ENCODE results near the gene SDF2. TPM values are rescaled to one million over a fixed set of nuclear protein-coding genes. Genes with fewer than 3 reads are reported as not detected.
A peak's percentile ranks its signal among the peaks of the same experiment; 100 is the strongest.

The SDF2 gene
- polyA plus RNA-seq, 1 of the 3 experiments (the other 2 are of a cell fraction), result 108 TPM

DNA sequence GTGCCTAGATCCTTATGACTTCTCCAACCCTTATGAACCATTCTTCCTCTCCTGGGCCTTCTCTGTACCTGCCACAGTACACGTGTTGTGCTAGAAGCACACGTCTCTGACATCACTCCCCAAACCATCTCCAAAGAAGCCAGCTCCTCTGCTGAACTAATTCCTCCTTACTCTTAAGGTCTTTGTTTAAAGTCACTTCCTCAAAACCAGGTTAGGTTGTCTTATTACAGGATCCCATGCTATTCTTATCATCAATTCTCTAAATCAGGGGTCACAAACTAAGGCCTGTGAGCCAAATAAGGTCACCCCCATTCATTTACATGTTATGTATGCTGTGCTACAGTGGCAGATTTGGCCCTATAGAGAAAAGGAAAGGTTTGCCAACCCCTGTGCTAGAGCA is 4.3 kb upstream of the SDF2 start:
- no peak overlapping the region for H3K27ac ChIP-seq (ENCODE audit: low read depth in 2 of 2, low read length in 1 of 2)
- no peak overlapping the region for H2AFZ ChIP-seq (ENCODE audit: low read depth)
- TF ChIP-seq ZBTB33 (IDR thresholded peaks at IDR 0.05; ENCODE audit: borderline replicate concordance, low read depth) (no peak), FOSL2 (IDR thresholded peaks at IDR 0.05; ENCODE audit: borderline replicate concordance, low read depth) (no peak), FOXJ3 (CRISPR knock-in tag; IDR thresholded peaks at IDR 0.05) (no peak), RXRA (IDR thresholded peaks at IDR 0.05; ENCODE audit: borderline replicate concordance, low read depth) (no peak), CHD2 (IDR thresholded peaks at IDR 0.05; ENCODE audit: low read length, partially characterized antibody) (no peak)
- CTCF ChIA-PET, result interaction anchor here (1.0 to 1.7 kb wide), 2 partner anchors 19 to 61 kb away, joined by 3 read pairs; no protein-coding TSS in a partner anchor
- WGBS (ENCODE audit: low lambda C conversion rate), result 98% methylated on average over 2 of the region's 2 CpGs
- H3K4me1 ChIP-seq (ENCODE audit: control insufficient read depth in 1 of 2, insufficient read depth in 2 of 2, low read depth in 1 of 2, low read length in 1 of 2), result peaks cover under 1 to 8% of the 10 kb centered on the region in 2 experiments; a peak in 2 of 4 replicates
- DNase-seq, result no peak
- H3K79me2 ChIP-seq (ENCODE audit: insufficient read depth), result peaks cover 95% of the 10 kb centered on the region
- no peak overlapping the region for H3K9ac ChIP-seq
- no peaks in the 10 kb centered on the region for H3K9me3 ChIP-seq
- H3F3A ChIP-seq (replicated peaks; ENCODE audit: insufficient read depth), result peaks cover 4% of the 10 kb centered on the region
- H3K36me3 ChIP-seq (replicated peaks in 1 of 2; ENCODE audit: control insufficient read depth in 1 of 2, insufficient read depth in 2 of 2, low read length in 1 of 2), result peaks cover 26 to 28% of the 10 kb centered on the region in 2 experiments
- H3K4me2 ChIP-seq, result no peak overlapping the region
- H3K4me3 ChIP-seq (ENCODE audit: low read depth in 2 of 2, low read length in 1 of 2), result no peak overlapping the region
- POLR2A ChIA-PET, result no interaction called here
- H3K9me2 ChIP-seq, result no peaks in the 10 kb centered on the region
- H3K27me3 ChIP-seq (ENCODE audit: insufficient read depth), result no peaks in the 10 kb centered on the region
- H4K20me1 ChIP-seq (ENCODE audit: insufficient read depth), result peaks cover 53% of the 10 kb centered on the region

DNA sequence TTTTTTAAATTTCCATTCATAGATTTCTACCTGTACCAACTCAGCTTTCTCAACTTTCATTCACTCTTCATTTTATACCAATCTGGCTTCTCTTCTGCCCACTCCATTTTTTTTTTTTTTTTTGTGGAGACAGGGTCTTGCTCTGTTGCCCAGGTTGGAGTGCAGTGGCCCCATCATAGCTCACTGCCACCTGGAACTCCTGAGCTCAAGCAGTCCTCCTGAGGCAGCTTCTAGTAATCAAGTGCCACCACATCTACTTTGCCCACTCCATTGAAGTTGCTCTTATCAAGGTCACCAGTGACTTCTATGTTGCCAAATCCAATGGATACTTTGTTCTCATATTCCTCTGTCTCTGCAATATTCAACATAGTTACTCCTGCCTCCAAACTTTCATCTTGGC is 2.0 kb upstream of the SDF2 start:
- peak overlapping the region; percentile 94; the same call in 1 of the 2 replicates for H3K9ac ChIP-seq
- POLR2A ChIA-PET, result no interaction called here
- peak overlapping the region; percentile 78 for H3K4me2 ChIP-seq
- H3K9me2 ChIP-seq, result no peaks in the 10 kb centered on the region
- H3K27ac ChIP-seq (ENCODE audit: low read depth in 2 of 2, low read length in 1 of 2), result no peak overlapping the region
- H2AFZ ChIP-seq (ENCODE audit: low read depth), result no peak overlapping the region
- peaks cover 7 to 16% of the 10 kb centered on the region in 2 experiments; a peak in 3 of 4 replicates for H3K4me1 ChIP-seq (ENCODE audit: control insufficient read depth in 1 of 2, insufficient read depth in 2 of 2, low read depth in 1 of 2, low read length in 1 of 2)
- H3K36me3 ChIP-seq (replicated peaks in 1 of 2; ENCODE audit: control insufficient read depth in 1 of 2, insufficient read depth in 2 of 2, low read length in 1 of 2), result peaks cover 20% of the 10 kb centered on the region in 2 experiments
- DNase-seq, result no peak
- peaks cover 93% of the 10 kb centered on the region for H3K79me2 ChIP-seq (ENCODE audit: insufficient read depth)
- H4K20me1 ChIP-seq (ENCODE audit: insufficient read depth), result peaks cover 42% of the 10 kb centered on the region
- CTCF ChIA-PET, result interaction anchor here (1.3 to 4.1 kb wide), 3 partner anchors 15 to 63 kb away, joined by 3 to 50 read pairs (median 22); partner anchors contain the start of genes BLTP2 and TLCD1
- H3K4me3 ChIP-seq (ENCODE audit: low read depth in 2 of 2, low read length in 1 of 2), result no peak overlapping the region
- H3K27me3 ChIP-seq (ENCODE audit: insufficient read depth), result no peaks in the 10 kb centered on the region
- no peaks in the 10 kb centered on the region for H3K9me3 ChIP-seq
- TF ChIP-seq MAX (IDR thresholded peaks at IDR 0.05; ENCODE audit: low read depth) (no peak), JUND (IDR thresholded peaks at IDR 0.05) (no peak), RAD21 (IDR thresholded peaks at IDR 0.05; ENCODE audit: low read length) (no peak), GABPA (IDR thresholded peaks at IDR 0.05; ENCODE audit: low read depth) (no peak)
- peaks cover 6% of the 10 kb centered on the region for H3F3A ChIP-seq (replicated peaks; ENCODE audit: insufficient read depth)

- peaks cover 93% of the 10 kb centered on the region for H3K79me2 ChIP-seq (ENCODE audit: insufficient read depth)
- no peak for DNase-seq
- peak overlapping the region; percentile 96 for H3K27ac ChIP-seq (ENCODE audit: low read depth in 2 of 2, low read length in 1 of 2)
- H3K9ac ChIP-seq, result peak overlapping the region; percentile 94
- ChIA-PET POLR2A (interaction anchor here (1.2 to 1.3 kb wide), 3 partner anchors 9 to 57 kb away, joined by 3 to 9 read pairs (median 6); partner anchors contain the start of gene RPL23A), CTCF (interaction anchor here (0.9 to 4.1 kb wide), 9 partner anchors 9 to 115 kb away, joined by 3 to 50 read pairs (median 4); partner anchors contain the start of genes BLTP2 and TLCD1)
- no peaks in the 10 kb centered on the region for H3K9me3 ChIP-seq
- peaks cover 7 to 13% of the 10 kb centered on the region in 2 experiments; a peak in 3 of 4 replicates for H3K4me1 ChIP-seq (ENCODE audit: control insufficient read depth in 1 of 2, insufficient read depth in 2 of 2, low read depth in 1 of 2, low read length in 1 of 2)
- no peaks in the 10 kb centered on the region for H3K9me2 ChIP-seq
- peak overlapping the region; percentile 78 for H3K4me2 ChIP-seq
- peak overlapping the region; percentile 92 for H2AFZ ChIP-seq (ENCODE audit: low read depth)
- WGBS (ENCODE audit: low lambda C conversion rate), result 0% methylated on average over 10 of the region's 10 CpGs
- peaks cover 6% of the 10 kb centered on the region for H3F3A ChIP-seq (replicated peaks; ENCODE audit: insufficient read depth)
- peaks cover 10 to 21% of the 10 kb centered on the region in 2 experiments for H3K36me3 ChIP-seq (replicated peaks in 1 of 2; ENCODE audit: control insufficient read depth in 1 of 2, insufficient read depth in 2 of 2, low read length in 1 of 2)
- peak overlapping the region; percentile 91 to 94 for H3K4me3 ChIP-seq (ENCODE audit: low read depth in 2 of 2, low read length in 1 of 2)
- no peaks in the 10 kb centered on the region for H3K27me3 ChIP-seq (ENCODE audit: insufficient read depth)
- peaks cover 33% of the 10 kb centered on the region for H4K20me1 ChIP-seq (ENCODE audit: insufficient read depth)
- TF ChIP-seq MXI1 (IDR thresholded peaks at IDR 0.05; ENCODE audit: low read depth, low read length), result no peak
- TF ChIP-seq GATA2 (CRISPR knock-in tag; IDR thresholded peaks at IDR 0.05), result no peak
- TF ChIP-seq, protein P1, sequence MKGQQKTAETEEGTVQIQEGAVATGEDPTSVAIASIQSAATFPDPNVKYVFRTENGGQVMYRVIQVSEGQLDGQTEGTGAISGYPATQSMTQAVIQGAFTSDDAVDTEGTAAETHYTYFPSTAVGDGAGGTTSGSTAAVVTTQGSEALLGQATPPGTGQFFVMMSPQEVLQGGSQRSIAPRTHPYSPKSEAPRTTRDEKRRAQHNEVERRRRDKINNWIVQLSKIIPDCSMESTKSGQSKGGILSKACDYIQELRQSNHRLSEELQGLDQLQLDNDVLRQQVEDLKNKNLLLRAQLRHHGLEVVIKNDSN (IDR thresholded peaks at IDR 0.05; ENCODE audit: borderline replicate concordance, low read depth), result no peak
- no peak for TF ChIP-seq REST (IDR thresholded peaks at IDR 0.05; ENCODE audit: low read depth, low read length)
- TF ChIP-seq NFIC (IDR thresholded peaks at IDR 0.05; ENCODE audit: borderline replicate concordance), result no peak
- no peak for TF ChIP-seq TEAD4 (IDR thresholded peaks at IDR 0.05; ENCODE audit: borderline replicate concordance, insufficient read depth)
These were observed 772 bp upstream of the SDF2 start for GRCh38 chr17:28662527-28662829.

Measured in SK-N-SH (cell line).